ENCODE results near the gene RUVBL1.

- no peak for TF ChIP-seq CTCF (IDR thresholded peaks at IDR 0.05)
- TF ChIP-seq POLR2A (IDR thresholded peaks at IDR 0.05) = no peak
Observed at GRCh38 chr3:128094295-128095151, 29.1 kb downstream of the RUVBL1 start.

Measured in uterus (tissue), 2 donors.